Hair follicle dermal papilla cell (primary cell): ENCODE results near the gene DHX58. TPM values are rescaled to one million over a fixed set of nuclear protein-coding genes. Genes with fewer than 3 reads are reported as not detected.

ENCODE experiments used
- total RNA-seq: library from RNA; depleted of rRNA; stranded (reverse); fragments of >200 nt; gene quantifications from 2 replicates; pipeline ENCODE4 v1.2.3, GENCODE V29; 2012

DHX58 gene
- 19.6 and 19.8 TPM in 2 replicates for total RNA-seq

GRCh38 chr17:42112552-42113176 is at the start of gene DHX58:
Gene DHX58, minus strand, starts transcription at chr17:42112714. Its CDS starts 822 bp downstream, at chr17:42111892.

GRCh38 chr17:42122371-42123303 is 10.1 kb upstream of the DHX58 start, which contains the start of gene HSPB9:
Gene HSPB9, plus strand, starts transcription at chr17:42122804. Its CDS starts 47 bp downstream, at chr17:42122851.

GRCh38 chr17:42120770-42121769 is 8.6 kb upstream of the DHX58 start, which contains the start of gene KAT2A:
Gene KAT2A, minus strand, starts transcription at chr17:42121367. Its CDS starts 63 bp downstream, at chr17:42121304.

GRCh38 chr17:42097691-42098631 is 14.6 kb downstream of the DHX58 start, which contains the start of gene ZNF385C:
Gene ZNF385C, minus strand, starts transcription at chr17:42098473. Its CDS starts 35,417 bp downstream, at chr17:42063056.

Other genes starting within 250 kb of the DHX58 start
- 27.1 and 33.9 TPM in 2 replicates for gene KLHL11, start 247.3 kb downstream of the DHX58 start, total RNA-seq
- gene ACLY, start 193.8 kb downstream of the DHX58 start, total RNA-seq, result 341 and 379 TPM in 2 replicates
- 0.97 and 1.3 TPM in 2 replicates for gene ODAD4, start 182.1 kb downstream of the DHX58 start, total RNA-seq
- gene CNP, start 145.9 kb downstream of the DHX58 start, total RNA-seq, result 93.0 and 95.2 TPM in 2 replicates
- gene DNAJC7, start 95.3 kb downstream of the DHX58 start, total RNA-seq, result 63.1 and 64.8 TPM in 2 replicates
- gene NKIRAS2, start 92.6 kb downstream of the DHX58 start, total RNA-seq, result 46.8 and 50.3 TPM in 2 replicates
- 0.49 TPM in 2 replicates for gene C17orf113, start 62.1 kb downstream of the DHX58 start, total RNA-seq
- gene ZNF385C, start 14.2 kb downstream of the DHX58 start, total RNA-seq, result not detected in 2 replicates
- gene KAT2A, start 8.7 kb upstream of the DHX58 start, total RNA-seq, result 8.5 and 9.2 TPM in 2 replicates
- not detected in 2 replicates for gene HSPB9, start 10.1 kb upstream of the DHX58 start, total RNA-seq
- 94.3 and 113 TPM in 2 replicates for gene RAB5C, start 42.3 kb upstream of the DHX58 start, total RNA-seq
- gene KCNH4, start 68.4 kb upstream of the DHX58 start, total RNA-seq, result under 0.01 TPM in 1 of 2 replicates, not detected in the other
- not detected in 2 replicates for gene HCRT, start 72.7 kb upstream of the DHX58 start, total RNA-seq
- 18.3 and 22.1 TPM in 2 replicates for gene GHDC, start 81.8 kb upstream of the DHX58 start, total RNA-seq
- 42.7 and 55.8 TPM in 2 replicates for gene STAT5B, start 163.7 kb upstream of the DHX58 start, total RNA-seq
- 37.8 and 55.3 TPM in 2 replicates for gene STAT5A, start 175.8 kb upstream of the DHX58 start, total RNA-seq